Right renal pelvis (tissue), 4 donors: Measurements from ENCODE around the gene NDFIP2. TPM values are rescaled to one million over a fixed set of nuclear protein-coding genes. Genes with fewer than 3 reads are reported as not detected.
A peak's percentile ranks its signal among the peaks of the same experiment; 100 is the strongest.

ENCODE experiments used
- DNase-seq, 4 donors: peaks; one replicate each; pipeline ENCODE4 v3.0.0-alpha.2; 2013; ENCODE audit warnings: low read depth in 4 of 4, low spot score in 3 of 4, missing footprints in 1 of 4
- polyA plus RNA-seq, 4 donors: library from polyadenylated mRNA; unstranded; fragments of 120-200 nt; gene quantifications; one replicate each; pipeline ENCODE4 v1.2.1, GENCODE V29; 2013; ENCODE audit not compliant: insufficient read length in 4 of 4

The NDFIP2 gene
- 10 to 100 TPM; 58.1 to 65.8 (median 62.3) TPM for polyA plus RNA-seq

DNA sequence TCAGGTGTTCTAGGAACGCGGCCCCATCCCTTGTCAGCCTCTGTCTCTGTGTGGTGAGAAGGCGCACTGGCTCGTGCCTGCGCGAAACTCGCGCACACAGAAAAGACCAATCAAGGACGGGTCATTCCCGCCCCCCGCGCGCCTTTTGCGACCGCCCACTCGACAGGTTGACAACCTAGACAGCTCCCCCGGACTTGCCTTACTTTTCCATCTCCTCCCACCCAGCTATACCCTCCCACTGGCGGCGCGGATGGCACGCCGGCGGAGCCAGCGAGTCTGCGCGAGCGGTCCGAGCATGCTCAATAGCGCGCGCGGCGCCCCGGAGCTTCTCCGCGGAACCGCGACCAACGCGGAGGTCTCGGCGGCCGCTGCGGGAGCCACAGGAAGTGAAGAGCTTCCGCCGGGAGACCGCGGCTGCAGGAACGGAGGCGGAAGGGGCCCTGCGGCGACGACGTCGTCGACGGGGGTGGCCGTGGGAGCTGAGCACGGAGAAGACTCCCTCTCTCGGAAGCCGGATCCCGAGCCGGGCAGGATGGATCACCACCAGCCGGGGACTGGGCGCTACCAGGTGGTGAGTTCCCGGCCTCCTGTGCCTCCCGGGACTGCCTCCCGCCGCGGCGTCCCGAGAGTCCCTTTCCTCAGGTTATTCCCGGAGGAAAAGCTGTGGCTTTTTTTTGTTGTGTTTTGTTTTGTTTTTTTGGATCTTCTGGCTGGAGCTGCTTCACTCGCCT, at the start of gene NDFIP2:
NDFIP2 (plus strand) TSS at position 202 of the 731 bp plus-strand sequence; CDS start at position 251, 49 bp downstream.
- peak; percentile 73 to 81 (median 79) for DNase-seq

DNA sequence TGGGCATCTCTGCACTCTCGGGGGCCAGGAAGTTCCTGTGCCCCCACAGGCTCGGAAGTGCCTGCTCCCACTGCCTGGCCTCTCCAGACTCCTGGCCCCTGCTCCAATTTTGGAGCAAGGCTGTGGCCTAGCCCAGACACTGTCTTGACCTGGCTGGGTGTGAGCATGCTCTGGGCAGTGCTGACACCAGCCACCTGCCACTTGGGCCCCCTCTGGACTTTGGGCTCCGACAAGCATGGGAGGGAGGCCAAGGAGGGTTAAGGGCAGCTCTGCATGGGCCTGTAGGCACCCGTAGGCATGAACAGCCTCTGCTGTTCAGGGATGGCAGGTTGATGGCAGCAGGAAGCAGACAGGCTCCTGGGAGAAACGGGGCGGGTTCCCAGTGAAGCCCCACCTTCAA, 48.9 kb upstream of the NDFIP2 start:
- DNase-seq: no peak

GRCh38 chr13:79432992-79433391, 48.0 kb upstream of the NDFIP2 start:
- no peak for DNase-seq

- DNase-seq: no peak
Measured at GRCh38 chr13:79434556-79434955, 46.4 kb upstream of the NDFIP2 start.

GRCh38 chr13:79435561-79435990, 45.4 kb upstream of the NDFIP2 start:
- no peak for DNase-seq

DNA sequence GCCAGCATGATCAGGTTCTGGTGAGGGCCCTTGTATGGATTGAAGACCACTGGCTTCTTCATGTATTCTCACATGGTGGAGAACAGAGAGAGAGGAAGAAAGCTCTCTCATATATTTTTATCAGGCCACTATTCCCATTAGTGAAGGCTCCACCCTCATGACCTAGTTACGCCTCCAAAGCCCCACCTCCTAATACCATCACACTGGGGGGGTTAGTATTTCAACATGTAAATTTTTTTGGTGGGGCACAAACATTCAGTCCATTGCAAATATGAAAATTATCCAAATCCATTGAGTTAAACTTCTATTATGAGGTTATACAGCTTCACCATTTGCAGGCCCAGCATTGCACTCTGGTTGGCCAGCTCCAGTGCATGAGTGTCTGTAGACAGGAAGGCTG, 41.7 kb upstream of the NDFIP2 start:
- DNase-seq: no peak

DNA sequence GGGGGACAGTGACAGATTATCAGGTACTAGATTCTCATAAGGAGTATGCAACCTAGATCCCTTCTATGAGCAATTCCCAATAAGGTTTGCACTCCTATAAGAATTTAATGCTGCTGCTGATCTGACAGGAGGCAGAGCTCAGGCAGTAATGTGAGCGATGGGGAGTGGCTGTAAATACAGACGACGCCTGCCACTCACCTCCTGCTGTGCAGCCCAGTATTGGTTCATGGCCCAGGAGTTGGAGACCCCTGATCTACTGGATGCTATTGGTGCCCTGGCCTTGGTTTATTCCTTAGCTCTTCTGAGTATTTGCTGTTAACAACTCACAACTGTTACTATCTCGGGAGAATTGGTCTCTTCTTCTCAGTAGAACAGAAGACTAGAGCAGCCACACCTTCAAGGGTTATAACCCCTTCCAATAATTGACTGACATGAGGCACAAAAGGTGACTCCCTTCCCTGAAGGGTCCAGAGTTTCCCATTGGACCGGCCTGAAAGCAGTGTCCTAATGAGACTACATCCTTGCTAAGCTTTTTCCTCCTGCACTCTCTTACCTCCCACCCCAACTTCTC, 39.9 kb upstream of the NDFIP2 start:
- no peak for DNase-seq

DNA sequence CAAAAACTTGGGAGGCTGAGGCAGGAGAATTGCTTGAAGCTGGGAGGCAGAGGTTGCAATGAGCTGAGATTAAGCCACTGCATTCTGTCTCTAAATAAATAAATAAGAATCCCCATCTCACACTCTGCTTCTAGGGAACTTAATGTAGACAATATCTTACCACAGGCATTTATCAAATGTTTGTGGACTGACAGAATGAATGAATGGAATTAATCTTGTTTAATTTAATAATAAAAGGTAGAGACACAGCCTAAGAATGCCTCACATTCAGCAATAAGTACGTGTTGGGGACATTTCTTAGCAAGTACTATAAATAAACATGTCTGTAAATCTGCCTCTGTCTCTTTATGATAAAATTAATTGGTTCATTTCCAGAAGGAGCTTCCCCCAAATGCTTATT, 38.7 kb upstream of the NDFIP2 start:
- no peak for DNase-seq

GRCh38 chr13:79442706-79443105, 38.2 kb upstream of the NDFIP2 start:
- no peak for DNase-seq

GRCh38 chr13:79445968-79446645, 34.8 kb upstream of the NDFIP2 start:
- no peak for DNase-seq

DNA sequence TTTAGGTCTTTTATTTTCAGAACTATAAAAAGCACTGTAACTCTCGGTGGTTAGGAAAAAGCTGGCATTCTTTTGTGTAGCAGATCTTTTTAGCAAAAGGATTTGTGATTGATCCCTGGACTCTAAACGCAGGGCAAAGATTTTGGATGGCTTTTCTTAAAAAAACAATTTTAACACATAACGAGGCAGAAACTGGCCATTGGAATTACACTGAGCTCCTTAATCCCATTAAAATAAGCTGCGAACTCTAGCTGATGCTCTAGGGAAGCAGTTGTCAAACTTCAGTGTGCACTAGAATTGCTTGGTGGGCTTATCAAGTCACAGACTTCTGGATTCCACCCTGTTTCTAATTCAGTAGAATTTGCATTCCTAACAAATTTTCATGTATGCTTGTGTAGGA, 33.8 kb upstream of the NDFIP2 start:
- DNase-seq: no peak

DNA sequence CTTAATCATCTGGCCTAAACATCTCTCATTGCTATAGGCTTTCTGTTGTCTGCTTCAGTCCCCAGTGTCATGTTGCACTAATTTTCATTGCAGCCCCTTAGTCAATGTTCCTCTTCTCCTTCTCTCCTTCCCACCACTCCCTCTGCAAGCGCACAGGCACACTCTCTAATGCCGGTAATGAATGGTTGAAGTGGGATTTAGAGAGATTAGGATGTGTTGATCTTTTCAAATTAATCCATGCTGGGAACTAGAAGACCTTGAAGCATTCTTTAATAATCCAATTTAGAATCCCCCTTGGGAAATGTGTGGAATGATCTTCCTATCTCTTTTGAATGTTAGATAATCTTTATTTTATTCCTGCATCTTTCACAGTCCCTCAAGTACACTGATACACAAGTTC, 33.2 kb upstream of the NDFIP2 start:
- DNase-seq: no peak

- no peak for DNase-seq
Measured at GRCh38 chr13:79448413-79448812, 32.5 kb upstream of the NDFIP2 start.

DNA sequence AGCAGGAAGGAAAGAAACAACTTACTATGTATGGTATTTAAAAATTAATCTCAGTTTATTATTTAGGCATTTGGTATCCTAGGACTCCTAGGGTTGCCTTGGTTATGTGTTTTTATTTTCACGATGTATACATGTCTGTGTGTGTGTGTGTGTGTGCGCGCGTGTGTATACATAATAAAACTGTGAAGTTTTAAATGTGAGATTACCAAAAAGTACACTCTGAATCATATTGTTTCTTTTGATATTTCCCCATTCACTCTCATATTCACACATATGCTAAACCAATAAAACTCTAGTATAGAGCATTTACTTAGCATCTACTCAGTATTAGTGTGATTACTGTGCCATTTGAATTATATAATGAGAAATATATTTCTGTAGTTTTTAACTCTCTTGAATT, 30.8 kb upstream of the NDFIP2 start:
- DNase-seq: no peak

DNA sequence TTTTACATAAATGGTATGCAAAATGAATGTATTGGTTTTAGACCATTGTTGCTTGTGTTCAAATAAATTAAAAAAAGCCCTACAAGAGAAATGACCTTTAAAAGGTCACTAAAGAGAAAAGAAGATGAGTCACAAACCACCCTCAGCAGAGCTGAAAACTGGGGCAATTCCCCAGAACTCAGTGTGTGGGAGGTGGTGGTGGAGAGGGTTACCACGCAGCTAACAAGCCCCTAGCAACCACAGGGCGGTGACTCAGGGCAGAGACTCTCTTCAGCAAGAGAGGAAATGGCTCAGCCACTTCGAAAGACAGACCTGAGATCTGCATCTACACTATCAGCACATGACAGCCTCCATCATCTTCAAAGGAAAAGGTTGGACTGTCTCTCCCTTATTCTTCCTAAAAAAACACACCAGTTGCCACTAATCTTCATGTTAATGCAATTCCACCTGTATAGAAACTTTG, 29.4 kb upstream of the NDFIP2 start:
- no peak for DNase-seq

DNA sequence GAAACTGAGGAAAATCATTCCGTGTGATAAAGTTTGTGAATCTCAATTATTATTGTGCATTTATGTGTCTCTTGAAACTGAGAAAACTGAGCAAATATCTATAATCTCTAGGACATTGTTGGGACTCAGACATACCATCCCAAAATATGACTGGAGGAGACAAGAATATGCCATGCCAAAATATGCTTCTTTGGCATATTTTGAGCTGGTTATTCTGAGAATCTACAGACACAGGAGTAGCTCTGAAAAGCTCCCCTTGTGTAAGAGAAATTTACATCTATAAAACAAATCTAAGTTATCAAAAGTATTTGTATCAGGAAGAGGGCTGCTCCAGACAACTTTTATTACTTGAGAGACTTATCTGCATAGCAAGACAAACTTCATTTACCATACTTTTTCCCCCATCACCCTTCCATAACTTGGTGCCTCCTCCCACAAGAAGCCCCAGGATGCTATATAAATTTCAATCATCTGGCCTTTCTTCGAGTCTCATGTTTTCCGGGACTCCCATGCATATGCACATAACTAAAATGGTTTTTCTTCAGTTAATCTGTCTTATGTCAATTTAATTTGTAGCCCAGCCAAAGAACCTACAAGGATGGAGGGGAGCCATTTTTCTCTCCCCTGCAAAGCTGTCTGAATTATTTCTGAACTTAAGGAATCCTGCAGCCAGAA, 28.6 kb upstream of the NDFIP2 start:
- no peak for DNase-seq

DNA sequence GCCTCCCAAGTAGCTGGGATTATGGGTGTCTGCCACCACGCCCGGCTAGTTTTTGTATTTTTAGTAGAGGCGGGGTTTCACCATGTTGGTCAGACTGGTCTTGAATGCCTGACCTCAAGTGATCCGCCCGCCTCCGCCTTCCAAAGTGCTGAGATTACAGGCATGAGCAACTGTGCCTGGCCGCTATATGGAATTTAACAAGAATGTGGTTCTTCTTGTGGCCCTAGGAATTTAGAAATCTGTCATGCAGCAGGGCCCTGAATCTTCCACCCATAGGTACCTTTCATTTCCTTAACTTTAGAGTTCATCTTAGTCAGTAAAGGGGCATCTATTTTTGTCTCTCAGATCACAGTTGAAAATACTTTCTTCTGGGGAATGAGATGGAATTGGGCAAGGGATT, 25.6 kb upstream of the NDFIP2 start:
- DNase-seq: no peak

DNA sequence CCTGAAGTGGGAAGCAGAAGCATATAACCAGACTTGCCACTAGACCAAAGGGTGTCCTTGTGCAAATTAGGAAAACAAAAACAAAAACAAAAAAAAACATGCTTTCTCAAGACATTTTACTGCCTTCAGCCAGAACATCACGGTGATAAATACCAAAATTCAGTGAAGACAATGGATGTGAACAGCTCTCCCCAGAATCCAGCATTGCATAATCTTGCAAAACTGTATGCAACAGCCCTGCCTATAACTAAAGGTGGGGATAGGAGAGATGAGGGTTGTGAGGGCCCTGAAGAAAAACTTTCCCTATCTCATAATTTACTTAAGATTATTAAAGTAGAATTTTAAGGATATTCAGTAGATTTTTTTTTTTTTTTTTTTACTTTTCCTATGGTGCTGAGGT, 24.9 kb upstream of the NDFIP2 start:
- DNase-seq: no peak

DNA sequence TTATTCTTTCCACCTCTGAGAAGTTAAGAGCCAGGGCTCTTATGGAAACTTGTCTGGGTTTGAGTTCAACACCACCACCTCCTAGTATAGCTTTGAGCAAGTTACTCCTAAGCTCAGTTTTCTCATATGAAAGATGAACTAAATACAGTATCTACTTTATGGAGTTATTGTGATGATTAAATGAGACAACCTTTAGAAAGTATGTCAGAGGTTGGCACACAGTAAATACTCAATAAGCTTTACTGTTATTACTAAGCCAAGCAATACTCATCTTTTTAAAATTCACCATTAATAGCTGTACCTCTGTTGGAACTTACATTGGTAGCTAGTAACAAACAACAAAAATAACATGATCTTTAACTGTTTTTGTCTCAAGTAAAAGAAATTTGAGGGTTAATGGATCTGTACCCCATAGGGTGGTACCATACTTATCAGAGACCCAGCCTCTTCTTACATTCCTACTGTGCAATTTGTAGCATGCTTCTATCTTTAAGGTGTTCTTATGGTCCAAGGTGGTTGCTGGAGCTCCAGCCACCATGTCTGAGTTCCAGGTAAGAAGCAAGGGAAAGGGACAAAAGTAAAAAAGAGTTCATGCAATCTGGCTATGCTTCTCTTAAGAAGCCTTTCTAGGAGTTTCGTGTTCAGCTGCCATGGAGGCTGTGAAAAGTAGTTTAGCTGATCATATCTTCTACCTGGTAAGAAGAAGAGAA, 24.1 kb upstream of the NDFIP2 start:
- no peak for DNase-seq

DNA sequence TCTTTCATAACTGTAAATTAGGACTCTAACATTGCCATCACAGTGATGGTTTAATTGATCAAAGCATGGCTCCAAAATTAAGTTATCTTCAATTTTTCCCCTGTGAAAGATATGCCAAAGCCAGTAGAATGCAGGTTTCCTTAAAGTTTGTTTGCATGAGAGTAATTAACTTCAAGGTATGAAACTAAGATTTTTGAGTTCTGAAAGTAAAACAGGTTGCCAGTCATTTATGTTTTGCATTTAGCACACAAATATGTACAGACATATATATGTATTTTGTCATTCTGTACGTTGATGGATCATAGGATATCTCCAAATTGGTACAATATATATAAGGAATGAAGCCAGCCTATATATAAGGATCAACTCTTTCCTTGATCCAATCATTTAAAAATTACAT, 23.6 kb upstream of the NDFIP2 start:
- no peak for DNase-seq

DNA sequence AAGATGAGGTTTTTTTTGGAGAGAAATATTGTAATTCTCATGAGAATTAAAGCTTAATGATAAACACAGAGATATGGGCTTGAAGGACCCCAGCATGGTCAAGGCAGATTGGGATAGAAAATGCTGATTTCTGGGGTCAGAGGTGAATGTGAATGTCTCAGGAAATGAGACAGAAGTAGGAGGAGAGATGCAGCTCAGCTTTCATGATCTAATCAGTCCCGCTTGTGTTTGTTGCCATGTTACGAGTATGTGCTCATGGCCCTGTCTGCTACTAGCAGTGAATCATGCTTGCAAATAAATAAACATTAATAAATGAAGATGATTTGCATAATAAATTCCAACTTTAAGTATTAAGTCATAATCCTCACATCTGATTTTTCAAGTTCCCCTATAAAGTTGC, 23.0 kb upstream of the NDFIP2 start:
- no peak for DNase-seq
